Cerebellar nuclear complex (tissue), 1 donor: Measurements from ENCODE around the gene LPP.

Experiments used
- DNase-seq, 2 experiments: peaks; one replicate each; lab custom pipeline; 2025; lab: John Stamatoyannopoulos, UW

The LPP gene

GRCh38 chr3:188792793-188793192, 638.8 kb downstream of the LPP start:
- DNase-seq = no peak

- DNase-seq = no peak
Observed at GRCh38 chr3:188796122-188796631, 642.2 kb downstream of the LPP start.

DNA sequence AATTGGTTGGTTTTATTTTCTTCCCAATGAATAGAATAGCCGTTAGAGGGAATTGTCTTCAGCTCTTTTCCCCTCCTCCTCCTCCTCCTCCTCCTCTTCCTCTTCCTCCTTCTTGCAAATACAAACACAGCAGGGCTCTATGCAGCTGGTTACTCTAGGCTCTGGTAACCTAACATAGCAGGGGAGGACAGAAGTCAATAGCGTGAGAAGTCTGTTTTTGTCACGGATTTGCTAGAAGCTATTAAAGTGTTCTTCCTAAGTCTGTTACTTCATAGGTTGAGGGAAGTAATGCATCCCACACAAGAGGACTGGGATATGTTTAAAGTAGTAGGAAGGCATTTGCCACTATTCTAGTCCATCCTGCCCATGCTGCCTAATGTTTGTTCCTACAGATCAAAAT, 643.1 kb downstream of the LPP start:
- no peak for DNase-seq

- no peak for DNase-seq
Observed at GRCh38 chr3:188798556-188799145, 644.7 kb downstream of the LPP start.

DNA sequence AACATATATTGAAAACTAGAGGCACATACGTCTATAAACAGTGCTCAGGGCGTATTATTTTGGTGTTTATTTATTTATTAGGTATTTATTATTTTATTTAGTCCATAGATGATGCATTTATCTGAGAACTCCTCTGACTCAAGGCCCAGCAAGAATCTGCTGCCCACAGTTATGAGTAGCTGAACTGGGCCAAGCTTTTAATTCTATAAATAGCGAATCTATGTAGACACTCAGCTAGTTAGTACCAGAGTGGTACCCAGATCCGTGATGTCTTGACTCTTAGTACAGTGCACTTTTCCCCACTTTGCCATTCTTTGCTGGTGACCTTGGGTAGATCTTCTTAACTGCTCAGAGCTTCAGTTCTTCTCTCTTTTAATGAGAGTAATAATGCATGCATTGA, 647.4 kb downstream of the LPP start:
- DNase-seq = no peak

GRCh38 chr3:188802645-188803044, 648.7 kb downstream of the LPP start:
- no peak for DNase-seq

- no peak for DNase-seq
Observed at GRCh38 chr3:188807006-188807405, 653.0 kb downstream of the LPP start.

DNA sequence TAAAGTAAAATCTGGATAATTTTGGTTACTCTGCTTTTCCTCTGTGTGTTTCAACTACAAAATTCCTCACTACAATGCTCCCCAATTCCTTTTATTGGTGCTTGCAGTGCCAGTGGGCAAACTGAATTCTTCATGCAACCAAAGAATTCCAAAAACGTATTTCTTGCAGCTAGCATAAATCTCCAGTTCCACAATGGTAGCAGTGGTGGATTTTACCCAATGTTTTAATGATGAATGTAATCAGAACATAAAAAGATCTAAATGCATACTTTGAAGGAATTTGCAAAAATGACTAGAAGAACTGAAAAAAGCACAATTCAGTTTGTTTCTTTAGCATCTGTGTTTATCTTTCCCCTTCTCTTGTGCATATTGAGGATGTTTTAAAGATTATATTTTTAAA, 658.2 kb downstream of the LPP start:
- no peak for DNase-seq

DNA sequence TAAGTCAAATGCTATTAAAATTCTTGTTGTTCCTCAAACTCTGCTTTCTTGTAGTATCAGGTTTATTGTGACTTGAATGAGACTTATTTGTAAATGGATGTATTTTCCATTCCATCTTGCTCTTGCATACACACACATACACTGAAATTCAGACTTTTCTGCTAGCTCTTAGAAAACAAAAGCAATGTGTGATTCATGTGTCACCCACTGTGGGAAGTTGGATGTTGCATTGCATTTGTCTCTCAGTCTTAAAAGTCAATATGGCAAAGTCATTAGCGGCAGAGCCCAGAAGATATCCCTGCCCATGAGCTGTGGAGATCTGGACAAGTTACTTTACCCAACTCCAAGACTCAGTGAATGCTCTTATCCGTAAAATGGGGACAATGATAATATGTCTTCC, 660.6 kb downstream of the LPP start:
- no peak for DNase-seq

DNA sequence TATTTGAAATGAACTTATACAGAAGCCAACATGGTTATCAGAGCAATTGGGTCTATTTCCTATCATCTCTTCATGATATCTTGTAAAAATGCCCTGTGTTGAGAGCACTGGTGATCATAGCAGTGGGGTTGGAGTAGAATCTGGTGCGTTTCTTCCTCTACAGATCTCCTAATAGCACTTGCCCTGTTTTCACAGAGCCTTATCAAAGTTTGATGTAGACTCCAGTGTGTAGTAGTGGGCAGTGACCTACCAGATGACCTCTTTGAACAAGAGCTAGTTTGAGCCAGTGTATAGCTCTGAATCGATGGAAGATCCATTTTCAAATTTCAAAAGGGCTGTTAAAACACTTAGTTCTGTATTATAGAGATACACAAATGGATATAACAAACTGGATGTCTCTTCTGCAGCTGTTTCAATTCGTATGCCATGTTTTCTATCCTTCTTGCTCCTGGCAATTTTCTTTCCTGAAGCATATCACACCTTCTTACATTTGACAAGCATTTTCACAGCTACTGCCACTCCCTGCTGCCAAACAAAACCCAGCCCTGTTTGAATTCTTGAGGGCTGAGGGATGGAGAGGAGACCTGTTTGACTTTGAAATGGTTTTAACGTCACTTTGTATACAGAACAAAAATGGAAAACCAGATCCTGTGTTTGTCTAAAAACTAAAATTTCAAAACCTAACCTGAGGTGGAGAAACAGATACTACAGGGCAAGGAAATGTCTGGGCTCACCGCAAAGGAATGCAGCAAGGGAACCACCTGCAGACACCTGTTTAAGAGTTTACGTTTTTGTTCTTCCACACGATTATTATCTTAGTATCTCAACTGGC, 663.4 kb downstream of the LPP start:
- DNase-seq = no peak

DNA sequence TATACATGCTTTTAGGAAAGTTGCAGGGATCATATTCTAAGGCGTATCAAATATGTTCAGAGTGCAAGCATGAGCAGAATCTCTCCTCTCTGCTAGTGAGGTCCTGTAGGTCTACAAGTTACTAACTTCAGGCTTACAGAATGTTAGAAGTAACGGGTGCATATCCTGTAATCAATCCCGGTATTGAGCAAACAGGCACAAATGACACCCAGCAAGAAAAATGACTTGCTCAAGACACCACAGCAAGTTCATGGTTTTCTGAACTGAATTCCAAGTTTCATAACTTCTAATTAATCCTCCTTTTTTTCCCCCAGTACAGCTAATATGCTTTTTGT, 663.9 kb downstream of the LPP start:
- no peak for DNase-seq

GRCh38 chr3:188818282-188818681, 664.3 kb downstream of the LPP start:
- no peak for DNase-seq

- no peak for DNase-seq
Observed at GRCh38 chr3:188819939-188820338, 666.0 kb downstream of the LPP start.

DNA sequence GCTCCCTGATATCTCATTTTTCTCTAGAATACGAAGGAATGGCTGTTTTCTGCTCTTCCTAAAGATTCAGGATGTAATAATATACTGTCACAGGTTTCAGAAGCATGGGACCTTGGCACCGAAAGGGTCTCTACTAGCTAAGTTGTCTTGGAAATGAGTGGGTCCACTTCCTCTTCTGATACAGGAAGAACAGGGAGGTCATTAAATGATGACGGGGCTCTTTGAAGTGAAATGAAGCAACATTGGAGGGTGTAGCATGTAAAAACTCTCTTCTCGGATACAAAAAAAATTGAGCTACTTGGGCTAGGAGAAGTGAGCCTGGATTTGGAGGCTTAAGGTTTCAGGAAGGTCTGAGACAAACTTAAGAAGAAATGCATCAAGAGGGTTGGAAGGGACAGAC, 668.0 kb downstream of the LPP start:
- DNase-seq = no peak

DNA sequence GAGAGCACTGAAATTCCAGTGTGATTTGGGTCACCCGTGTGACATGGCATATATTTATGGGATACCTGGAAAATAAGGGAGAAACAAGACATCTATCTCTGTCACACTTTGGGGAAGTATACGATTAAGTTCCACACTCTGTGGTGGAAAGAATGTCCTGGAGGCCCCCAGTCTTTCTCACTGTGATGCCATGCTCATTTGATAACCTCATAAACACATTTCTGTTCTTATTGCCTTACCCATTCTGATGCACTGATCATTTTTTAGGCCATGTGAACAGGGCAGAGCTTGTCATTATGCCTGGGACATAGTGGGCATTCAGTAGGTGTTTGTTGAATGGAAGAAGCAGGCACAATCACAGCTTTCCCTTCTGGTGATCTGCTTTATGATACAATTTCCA, 668.5 kb downstream of the LPP start:
- DNase-seq = no peak

DNA sequence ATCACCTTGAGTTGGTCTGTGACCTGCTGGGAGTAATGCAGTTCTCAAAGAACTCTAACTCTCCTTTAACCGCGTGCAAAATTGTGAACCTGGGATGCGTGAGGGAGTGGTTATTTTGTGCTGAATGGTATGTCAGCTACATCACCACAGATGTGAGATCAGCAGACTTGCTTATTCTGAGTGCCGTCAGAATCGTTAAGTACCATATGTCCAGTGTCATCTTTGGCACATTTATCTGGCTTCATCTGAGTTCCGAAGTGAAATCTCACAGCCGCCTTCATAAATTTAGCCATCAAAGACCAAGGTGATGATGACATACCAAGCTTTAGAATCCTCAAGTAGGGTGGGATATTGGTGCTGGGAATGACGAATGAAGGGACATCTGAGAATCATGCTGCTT, 670.6 kb downstream of the LPP start:
- DNase-seq = no peak

DNA sequence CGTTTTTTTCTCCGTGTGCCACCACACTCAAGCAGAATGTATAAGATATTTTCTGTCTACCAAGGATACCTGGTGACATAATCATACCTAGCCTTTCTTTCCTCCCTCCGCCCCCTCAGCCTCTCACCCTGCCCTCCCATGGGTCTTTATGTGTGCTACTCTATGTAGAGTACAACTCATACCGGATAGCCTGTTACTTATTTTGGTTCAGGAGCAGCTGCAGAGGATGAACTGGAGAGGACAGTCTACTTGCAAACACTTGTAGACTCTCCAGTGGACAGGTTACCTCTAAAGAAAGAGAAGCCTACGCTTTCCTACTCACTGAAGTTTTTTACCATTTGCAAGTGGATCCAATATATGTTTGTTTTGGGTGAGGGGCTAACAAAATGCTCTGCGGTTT, 671.9 kb downstream of the LPP start:
- no peak for DNase-seq

GRCh38 chr3:188826574-188826973, 672.6 kb downstream of the LPP start:
- no peak for DNase-seq

GRCh38 chr3:188827103-188827502, 673.1 kb downstream of the LPP start:
- no peak for DNase-seq

GRCh38 chr3:188827576-188827975, 673.6 kb downstream of the LPP start:
- no peak for DNase-seq

GRCh38 chr3:188829130-188829529, 675.2 kb downstream of the LPP start:
- no peak for DNase-seq

DNA sequence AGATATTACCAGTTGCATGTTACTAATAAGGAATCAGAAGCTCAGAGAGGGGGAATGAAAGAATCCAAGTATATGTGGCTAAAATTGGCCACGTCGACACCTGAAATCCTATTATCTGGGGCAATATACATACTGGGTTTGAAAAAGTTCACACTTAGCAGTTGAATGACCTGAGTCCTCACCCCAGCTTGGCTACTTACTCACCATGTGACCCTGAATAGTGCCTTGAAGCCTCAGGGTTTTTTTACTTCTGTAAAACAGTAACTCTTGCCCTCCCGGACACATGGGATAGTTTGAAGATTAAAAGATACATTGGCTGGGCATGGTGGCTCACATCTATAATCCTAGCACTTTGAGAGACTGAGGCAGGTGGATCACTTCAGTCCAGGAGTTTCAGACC, 675.6 kb downstream of the LPP start:
- DNase-seq = no peak

GRCh38 chr3:188830893-188831292, 676.9 kb downstream of the LPP start:
- DNase-seq = no peak

GRCh38 chr3:188832146-188832545, 678.2 kb downstream of the LPP start:
- no peak for DNase-seq
